GM19324 (cell line): Measurements from ENCODE around the gene SMARCC2.

ENCODE experiments used
- ATAC-seq: cut with Tn5 transposase; IDR thresholded peaks from one replicate; pipeline ENCODE4 v1.9.1; 2021; ENCODE audit warnings: mild to moderate bottlenecking, moderate library complexity; ENCODE audit not compliant: unreplicated experiment, low FRiP score

Gene SMARCC2

DNA sequence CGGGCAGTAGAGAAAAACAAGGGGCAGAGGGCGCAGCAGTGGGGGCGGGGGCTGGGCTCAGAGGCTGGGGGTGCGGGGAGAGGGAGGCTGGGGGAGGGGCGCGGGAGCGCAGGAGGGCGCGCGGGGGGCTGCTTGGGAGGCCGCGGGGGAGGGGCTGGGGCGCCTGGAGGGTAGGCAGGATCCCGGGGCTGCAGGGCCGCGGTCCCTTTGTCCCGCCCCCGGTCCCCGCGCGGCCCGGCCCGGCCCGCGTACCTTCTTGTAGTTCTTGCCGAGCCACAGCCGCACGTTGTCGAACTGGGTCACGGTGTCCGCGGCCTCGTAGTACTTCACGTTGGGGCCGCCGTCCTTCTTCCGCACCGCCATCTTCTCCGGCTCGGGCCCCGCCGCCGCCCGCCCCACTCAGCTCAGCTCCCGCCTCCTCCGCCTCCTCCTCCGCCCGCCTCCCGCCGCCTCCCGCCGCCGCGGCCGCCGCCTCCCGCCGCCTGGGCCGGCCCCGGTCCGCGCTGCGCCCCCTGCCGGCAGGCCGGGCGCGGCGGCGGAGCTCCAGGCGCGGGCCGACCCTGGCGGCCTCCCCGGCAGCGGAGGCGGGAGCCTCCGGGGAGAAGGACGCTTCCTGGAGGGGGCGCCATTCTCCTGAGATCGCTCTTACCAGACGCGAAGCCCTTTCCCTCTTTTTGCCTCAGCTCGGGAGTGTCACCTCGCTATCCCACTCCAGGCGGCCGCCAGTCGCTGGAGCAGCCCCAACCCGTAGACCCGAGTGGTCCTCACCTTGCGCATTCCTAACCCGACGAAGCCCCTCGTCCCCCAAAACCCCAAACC, at the start of gene SMARCC2:
Gene SMARCC2, minus strand, starts transcription at position 385 of the 819 bp plus-strand sequence. Its CDS starts 22 bp downstream, at position 363.
- ATAC-seq = peak; percentile 80

DNA sequence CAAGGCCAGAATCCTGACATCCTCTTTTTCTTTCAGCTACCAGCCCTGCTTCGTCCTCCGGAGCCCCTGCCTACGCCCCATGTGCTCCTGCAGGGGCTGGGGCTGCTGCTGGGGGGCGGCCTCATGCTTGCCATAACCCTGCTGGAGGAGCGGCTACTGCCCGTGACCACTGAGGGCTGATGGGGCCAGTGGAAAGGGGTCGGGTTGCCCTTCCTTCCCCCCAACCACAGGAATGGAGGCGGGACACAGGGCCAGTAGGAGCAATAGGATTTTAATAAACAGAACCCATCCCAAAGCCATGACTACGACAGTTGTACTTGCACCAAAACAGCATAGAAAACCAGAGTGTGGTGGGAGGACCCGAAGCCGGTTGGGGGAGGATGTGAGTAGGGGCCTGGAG, 48.3 kb upstream of the SMARCC2 start:
- no peak for ATAC-seq

DNA sequence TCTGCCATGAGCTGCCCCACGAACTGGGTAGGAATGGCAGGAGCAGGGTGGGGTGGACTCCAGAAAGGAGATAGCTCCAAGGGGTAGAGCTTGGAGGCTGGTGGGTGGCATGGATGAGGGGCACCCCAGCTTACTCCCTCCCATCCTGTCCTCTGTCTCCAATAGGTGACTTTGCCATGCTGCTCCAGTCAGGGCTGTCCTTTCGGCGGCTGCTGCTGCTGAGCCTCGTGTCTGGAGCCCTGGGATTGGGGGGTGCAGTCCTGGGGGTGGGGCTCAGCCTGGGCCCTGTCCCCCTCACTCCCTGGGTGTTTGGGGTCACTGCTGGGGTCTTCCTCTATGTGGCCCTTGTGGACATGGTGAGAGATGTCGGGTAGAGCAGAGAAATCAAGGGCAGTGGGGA, 47.7 kb upstream of the SMARCC2 start:
- no peak for ATAC-seq

DNA sequence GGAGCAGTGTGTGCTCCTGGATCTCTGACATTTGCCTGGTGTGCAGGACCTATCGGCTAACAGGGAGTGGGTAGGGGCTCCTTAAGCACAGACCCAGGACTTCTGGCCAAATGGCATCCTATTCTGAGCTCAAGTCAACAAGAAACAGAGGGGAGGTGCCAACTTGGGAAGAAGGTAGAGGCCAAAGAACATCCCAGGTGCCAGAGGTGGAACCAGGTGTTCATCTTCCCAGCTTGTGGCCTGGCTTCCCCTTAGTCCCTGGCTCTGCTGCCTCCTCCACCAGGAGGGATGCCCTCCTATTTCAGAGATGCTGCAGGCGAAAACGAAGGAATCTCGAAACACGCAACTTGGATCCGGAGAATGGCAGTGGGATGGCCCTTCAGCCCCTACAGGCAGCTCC, 46.8 kb upstream of the SMARCC2 start:
- no peak for ATAC-seq

DNA sequence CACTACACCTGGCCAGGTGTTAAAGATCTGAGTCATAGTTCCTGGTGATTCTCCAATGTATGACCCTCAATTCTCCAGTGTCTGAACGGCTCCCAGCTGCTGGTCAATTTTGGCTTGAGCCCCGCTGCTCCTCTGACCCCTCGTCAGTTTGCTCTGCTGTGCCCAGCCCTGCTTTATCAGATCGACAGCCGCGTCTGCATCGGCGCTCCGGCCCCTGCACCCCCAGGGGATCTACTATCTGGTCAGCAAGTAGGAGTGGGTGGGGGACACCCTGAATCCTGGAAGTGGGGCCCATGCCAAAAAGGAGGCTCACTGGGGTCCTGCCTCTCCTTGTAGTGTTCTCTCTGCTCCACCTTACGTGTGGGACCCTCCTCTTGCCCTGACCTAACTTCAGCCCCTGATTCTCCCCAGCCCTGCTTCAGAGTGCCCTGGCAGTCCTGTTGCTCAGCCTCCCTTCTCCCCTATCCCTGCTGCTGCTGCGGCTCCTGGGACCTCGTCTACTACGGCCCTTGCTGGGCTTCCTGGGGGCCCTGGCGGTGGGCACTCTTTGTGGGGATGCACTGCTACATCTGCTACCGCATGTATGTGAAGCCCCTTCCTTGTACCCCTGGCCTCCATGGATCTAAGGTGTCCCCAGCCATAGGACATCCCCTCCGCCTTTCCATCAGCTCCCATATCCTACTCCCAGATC, 45.6 kb upstream of the SMARCC2 start:
- ATAC-seq = no peak

DNA sequence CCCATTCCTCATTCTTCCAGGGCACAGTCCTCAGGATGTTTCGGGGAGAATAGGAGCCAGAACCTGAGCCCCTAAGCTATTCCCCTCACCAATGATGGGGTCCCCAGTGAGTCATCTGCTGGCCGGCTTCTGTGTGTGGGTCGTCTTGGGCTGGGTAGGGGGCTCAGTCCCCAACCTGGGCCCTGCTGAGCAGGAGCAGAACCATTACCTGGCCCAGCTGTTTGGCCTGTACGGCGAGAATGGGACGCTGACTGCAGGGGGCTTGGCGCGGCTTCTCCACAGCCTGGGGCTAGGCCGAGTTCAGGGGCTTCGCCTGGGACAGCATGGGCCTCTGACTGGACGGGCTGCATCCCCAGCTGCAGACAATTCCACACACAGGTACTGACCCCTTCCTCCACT, 41.9 kb upstream of the SMARCC2 start:
- ATAC-seq = no peak

DNA sequence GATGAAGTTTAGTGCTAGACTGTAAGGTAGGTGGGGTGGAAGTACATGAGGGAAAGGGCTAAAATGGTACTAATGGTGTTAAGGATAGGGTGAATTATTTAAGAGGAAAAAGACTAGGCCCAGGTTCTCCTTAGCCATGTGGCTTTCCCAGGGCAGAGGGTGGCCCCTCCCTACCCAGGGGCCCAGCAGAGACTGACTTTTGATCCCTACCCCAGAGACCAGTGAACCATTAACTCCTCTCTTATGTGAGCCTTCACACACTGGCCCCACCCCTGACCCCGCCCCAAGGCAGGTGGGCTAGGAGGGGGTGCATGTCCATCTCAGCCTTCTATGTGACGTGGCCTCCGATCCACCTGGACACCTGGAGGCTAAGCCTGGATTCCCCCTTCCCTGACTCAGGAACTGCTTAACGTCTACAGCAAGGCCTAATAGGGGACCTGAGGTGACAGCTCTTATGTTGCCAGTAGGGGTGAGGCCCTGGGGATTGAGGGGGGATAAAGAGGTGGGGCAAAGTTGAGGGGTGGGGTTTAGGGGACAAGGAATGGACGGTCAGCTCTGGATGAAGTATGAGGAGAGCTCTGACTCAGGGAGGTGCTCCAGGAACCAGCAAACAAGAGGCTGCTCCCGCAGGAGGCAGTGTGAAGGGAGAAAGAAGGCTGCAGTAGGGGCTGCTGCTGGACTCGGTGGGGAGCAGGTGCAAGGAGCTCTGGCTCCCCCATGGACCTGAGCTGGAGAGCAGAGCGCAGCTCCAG, 41.3 kb upstream of the SMARCC2 start:
- no peak for ATAC-seq

DNA sequence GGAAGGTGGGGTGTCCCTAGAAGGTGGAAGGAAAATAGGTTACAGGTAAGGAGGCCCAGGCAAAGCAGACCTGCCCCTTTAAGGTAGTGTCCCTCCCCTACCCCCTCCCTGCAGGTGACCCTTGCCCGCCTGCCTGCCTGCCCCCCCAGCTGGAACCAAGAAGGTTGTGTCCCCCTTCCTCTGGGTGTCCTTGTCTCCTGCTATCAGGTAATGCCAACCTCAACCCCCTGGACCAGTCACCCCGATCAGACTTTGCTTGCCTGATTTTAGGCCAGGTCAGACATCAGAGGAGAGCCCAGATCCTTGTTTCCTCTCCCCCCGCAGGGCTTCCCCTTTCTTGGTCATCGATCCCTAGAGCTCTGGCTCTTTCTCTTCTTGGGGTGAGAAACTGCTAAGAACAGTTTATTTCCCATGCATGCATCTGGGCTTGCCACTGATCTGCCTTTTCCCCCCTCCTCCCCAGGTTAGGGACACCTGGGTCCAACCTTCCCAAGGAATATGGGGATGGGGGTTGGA, 40.7 kb upstream of the SMARCC2 start, which contains the start of gene SLC39A5:
Gene SLC39A5, plus strand, starts transcription at position 136 of the 516 bp plus-strand sequence. CDS start 1,224 bp downstream, outside the sequence.
- ATAC-seq = no peak

DNA sequence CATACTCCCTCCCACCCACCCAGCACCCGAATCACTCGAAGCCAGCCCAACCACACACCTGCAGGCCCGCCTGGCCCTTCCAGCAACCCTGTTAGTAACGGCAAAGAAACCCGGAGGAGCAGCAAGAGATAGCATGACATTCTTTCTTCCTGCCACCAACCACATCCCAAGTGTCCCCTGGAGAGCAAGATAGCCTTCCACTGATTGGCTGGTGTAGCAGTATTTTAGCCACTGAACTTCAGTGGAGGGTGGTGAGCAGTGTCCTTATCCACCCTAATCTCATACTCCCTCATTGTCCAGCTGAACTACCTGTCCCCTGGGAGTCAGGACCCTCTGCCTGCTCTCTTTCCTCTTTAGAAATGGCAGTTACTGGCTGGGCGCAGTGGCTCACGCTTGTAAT, 39.8 kb upstream of the SMARCC2 start:
- ATAC-seq = no peak

DNA sequence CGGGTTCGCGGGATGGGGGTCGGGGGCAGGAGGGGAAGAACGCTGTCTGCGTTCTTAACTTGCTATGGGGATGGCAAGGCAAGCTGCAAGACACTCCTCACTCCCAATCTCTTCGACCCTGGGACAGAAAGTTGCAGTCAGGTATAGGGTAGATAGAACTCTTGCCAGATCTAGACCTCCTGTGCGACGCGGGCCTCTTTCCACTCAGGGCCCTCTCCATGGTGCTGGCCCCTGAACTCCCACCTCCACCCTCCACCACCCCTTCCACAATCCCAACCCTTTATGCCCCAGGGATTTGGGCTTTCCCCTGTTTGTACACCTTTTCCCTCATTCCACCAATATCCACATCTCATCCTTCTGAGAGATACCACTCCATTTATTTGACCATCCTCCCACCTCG, 35.7 kb upstream of the SMARCC2 start:
- ATAC-seq = no peak

DNA sequence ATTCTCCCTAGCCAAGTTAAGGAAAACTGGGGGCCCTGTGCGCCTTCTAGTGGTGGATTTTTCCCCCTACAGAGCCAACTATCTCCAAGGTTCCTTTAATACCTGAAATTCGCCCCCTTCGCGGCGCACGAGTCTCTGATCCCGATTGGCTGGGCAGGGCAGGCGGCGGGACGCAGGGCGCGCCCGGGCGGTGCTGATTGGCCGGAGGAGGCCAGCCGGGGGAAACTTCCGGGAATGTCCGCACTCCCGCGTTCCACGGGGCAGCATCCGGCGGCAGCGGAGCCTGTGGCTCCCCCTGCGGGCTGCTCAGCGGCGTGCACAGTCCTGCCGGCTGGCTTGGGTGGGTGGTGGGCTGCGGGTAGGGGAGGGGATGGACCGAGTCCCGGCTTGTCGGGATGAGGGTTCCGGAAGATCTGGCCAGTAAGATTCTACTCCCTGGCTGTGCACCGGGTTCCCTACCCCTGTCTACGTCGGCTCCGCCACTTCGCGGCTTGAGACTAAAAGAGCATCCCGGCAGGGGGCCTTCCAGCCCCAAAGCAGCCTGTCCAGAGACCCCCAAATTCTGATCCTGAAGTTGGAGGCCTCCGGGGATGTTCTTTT, 34.9 kb upstream of the SMARCC2 start, which contains the start of gene NABP2:
Gene NABP2, plus strand, starts transcription at position 241 of the 600 bp plus-strand sequence. CDS start 515 bp downstream, outside the sequence.
- ATAC-seq = peak; percentile 79

DNA sequence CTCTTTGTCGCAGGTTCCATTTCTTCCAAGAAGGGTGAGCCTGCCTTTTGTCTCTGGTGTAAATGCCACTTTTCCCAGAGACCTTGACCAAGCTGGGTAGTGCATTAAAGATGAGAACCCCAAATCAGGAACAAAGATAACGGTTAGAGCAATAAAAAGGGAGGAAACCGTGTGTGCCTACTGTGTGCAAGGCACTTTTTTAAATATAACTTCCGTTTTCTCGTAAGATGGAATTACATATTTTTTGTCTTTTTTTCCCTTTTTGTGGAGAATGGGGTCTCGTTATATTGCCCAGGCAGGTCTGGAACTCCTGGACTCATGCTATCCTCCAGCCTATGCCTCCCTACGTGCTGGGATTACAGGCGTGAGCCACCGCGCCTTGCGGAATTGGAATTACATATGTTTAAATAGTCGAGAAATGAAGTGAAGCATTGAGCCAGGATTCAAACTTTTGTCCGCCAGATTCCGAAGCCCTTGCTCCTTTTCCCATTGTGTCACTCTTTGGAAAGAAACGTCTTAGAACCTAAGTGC, 34.4 kb upstream of the SMARCC2 start:
- ATAC-seq = no peak

DNA sequence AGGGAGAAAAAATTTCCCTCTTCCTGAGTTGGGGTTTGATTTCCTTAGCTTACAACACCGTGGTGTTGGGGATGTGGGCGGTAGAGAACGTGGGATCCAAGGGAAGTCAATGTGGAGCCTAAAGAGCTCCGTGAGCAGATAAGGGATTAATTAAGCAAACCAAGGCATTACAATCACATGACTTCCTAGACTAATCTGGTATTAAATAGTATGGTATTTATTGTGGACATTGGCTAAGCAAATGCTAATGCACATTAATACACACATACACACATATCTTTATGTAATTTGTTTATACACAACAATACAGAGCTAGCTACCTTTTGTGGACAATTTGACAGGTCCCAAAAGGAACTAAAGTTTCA, 33.2 kb upstream of the SMARCC2 start:
- no peak for ATAC-seq

DNA sequence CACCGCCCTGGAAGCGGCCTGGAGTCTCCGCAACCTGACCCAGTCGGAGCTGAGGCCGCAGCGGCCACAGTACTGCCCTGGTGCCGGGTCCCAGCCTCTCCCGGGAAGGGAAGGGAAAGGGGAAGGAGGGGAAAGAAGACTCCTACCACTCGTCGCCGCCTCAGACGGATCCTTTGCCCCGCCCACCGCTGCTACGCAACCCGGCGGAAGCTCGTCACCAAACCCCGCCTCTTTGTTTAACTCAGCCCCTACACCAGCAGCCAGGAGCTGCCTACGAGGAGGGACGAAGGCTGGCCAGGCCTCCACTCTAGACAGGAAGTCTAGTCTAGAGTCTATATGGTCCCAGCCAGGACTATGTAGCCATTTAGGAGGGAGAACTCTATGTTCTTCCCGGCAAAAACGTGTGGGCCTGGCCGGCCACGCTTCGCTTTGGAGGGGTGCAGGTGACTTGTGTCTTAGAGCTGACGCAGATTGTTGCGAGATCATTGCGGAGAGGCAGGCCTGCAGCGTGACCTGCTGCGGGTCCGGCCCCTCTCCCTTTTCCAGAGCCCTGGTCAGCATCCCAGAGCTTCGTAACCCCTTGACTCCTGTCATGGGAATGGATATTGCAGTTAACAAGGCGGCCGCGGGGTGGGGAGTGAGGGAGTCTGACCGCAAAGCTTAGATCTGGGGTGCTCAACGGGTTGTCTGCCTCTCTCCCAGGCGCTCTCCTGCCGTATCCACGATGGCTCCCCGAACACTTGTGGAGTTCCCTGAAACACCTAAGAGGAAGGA, 32.7 kb upstream of the SMARCC2 start, which contains the start of gene RNF41:
Gene RNF41, minus strand, starts transcription at position 166 of the 774 bp plus-strand sequence. CDS start 7,875 bp downstream, outside the sequence.
- ATAC-seq = peak; percentile 78

DNA sequence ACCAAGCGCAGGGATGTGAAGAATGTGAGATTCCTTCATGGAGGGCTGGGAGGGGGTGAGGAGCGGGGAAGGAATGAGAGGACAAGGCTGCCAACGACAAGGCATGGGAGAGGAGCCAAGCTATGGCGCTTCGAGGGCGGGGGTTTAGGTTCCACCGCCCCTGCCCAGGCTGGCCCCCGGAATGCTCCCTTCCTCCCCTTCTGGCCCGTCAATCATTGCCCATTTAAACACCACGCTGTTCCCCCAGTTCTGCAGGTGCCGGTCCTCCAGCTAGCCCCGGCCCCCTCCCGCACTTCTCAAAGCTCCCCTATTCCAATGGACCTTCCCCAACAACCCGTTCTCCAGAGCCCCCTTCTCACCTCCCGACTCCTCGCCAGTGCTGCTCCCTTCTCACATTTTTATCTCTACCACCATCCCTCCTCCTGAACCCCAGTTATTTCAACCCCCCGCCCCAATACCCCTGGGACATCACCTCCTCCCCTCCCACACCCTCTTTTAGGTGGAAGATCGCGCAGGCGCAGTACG, 32.0 kb upstream of the SMARCC2 start:
- peak; percentile 25 for ATAC-seq

DNA sequence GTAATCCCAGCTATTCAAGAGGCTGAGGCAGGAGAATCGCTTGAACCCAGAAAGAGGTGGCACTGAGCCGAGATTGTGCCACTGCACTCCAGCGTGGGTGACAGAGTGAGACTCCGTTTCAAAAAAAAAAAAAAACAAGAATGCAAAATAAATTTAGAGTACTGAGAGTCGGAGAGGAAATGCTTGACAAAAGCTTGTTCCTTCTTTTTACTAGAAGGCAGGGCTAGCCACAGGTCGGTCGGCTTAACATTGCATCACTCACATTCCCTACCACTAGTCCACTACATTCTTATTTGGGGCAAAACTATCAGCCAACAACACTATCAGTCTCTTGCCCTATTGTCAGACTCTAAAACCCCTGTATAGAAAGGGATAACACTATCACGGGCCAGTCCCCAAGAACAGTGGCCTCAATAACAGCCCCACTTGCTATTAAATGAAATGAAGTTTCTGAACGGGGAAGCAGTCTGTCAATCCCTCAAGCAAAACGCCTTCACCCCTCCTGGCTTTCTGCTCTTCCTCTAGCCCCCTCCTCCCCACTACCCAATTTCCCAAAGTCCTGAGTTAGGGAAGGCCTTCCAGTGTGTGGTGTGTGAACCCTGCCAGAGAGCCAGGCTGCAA, 31.4 kb upstream of the SMARCC2 start:
- ATAC-seq = no peak

DNA sequence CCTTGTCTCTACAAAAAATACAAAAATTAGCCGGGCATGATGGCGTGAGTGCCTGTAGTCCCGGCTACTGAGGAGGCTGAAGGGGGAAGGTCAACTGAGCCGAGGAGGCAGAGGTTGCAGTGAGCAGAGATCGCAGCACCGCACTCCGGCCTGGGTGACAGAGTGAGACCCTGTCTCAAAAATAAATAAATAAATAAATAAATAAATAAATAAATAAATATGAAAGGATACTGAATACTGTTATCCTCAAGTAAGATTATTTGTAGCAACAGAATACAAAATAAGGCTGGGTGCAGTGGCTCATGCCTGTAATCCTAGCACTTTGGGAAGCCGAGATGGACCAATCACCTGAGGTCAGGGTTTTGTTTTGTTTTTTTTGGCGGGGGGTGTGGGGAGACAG, 30.6 kb upstream of the SMARCC2 start:
- ATAC-seq = no peak

DNA sequence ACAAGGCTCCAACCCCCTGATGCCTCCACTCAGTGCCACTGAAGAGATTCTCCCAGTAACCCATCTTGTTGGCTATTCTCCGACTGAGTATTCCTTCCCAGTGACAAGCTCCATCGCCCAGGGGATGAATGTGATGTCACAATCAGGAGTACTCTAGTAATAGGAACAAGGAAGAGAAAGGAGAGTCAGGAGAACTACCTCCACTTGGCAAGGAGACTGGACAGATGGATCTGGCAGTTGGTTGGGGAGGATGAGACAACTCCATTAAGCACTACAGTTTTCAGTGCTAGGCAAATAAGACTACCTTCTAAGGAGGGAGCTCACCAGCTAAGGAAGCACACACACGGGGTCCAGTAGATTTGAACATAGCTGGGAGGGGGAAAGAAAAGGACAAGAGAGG, 27.2 kb upstream of the SMARCC2 start:
- ATAC-seq = no peak

DNA sequence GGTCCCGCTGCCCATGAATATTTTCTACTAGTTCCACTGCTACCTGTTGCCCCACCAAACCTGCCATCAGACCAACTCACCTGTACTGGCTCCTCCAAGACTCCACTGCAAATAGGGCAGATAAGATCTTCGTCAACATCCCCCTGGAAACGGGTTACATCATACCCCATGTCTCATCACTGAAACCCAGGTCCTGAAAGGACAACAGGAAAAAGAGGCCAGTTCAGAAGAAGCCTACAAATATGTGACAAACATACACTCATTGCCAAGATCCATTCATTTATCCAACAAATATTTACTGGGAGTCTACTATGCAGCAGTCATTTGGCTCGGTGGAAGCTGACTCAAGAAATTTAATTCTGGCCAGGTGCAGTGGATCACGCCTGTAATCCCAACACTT, 24.6 kb upstream of the SMARCC2 start:
- ATAC-seq = no peak
